Measurements from ENCODE around the gene SPACA4. TPM values are rescaled to one million over a fixed set of nuclear protein-coding genes. Genes with fewer than 3 reads are reported as not detected.

Gene SPACA4
- total and polyA plus RNA-seq, 9 of the 15 experiments (the other 6 are each of a cell fraction or from before 2014, with no cell fraction given): not detected

GRCh38 chr19:48635263-48635965 is 28.9 kb downstream of the SPACA4 start (continued):
- TF ChIP-seq CTCF (IDR thresholded peaks at IDR 0.05 in 2 of 3, conservative IDR thresholded peaks at IDR 0.05 in 1 of 3; ENCODE audit: insufficient read depth in 2 of 3, low read depth in 1 of 3, low read length in 3 of 3): 0 out of 6 replicates have a peak, but pooled peaks of 1 of the 3 experiments have one; percentile 7
- no peak for TF ChIP-seq TARDBP (IDR thresholded peaks at IDR 0.05)

GRCh38 chr19:48635966-48636858 is 29.7 kb downstream of the SPACA4 start:
- POLR2A ChIA-PET: interaction anchor here (0.6 to 1.9 kb wide), 5 partner anchors 11 to 141 kb away, joined by 3 to 9 read pairs (median 3); partner anchors contain the start of genes RPL18 and SPHK2
- no peaks in the 10 kb centered on the region for H3K9me3 ChIP-seq (replicated peaks; ENCODE audit: control insufficient read depth, insufficient read depth, low read depth, low read length)
- no peak for FAIRE-seq
- H2AFZ ChIP-seq (ENCODE audit: low read depth, low read length): 0 out of 2 replicates have a peak overlapping the region, but pooled peaks have one; percentile 56
- BruUV-seq (replicated peaks): no TSS peak
- in situ Hi-C loops (cut with MboI) (no loop called here), intact Hi-C loops (cut with micrococcal nuclease) (no loop called here)
- H3K36me3 ChIP-seq (ENCODE audit: control insufficient read depth, insufficient read depth, low read length): no peaks in the 10 kb centered on the region; the same call in 2 of the 3 replicates
- WGBS (ENCODE audit: insufficient coverage, low coverage, missing lambda C conversion rate): 3% methylated on average over 25 of the region's 35 CpGs
- H3K9me1 ChIP-seq (ENCODE audit: control insufficient read depth, insufficient read depth, low read length): peaks cover 4% of the 10 kb centered on the region
- H3K4me1 ChIP-seq (replicated peaks in 1 of 2; ENCODE audit: control insufficient read depth in 2 of 2, insufficient read depth in 2 of 2, low read length in 2 of 2): peaks cover 47 to 77% of the 10 kb centered on the region in 2 experiments
- peak overlapping the region; percentile 100 for H3K4me2 ChIP-seq (ENCODE audit: insufficient read depth, low read length)
- H3K79me2 ChIP-seq (ENCODE audit: control insufficient read depth, insufficient read depth, low read length): peaks cover 27% of the 10 kb centered on the region; the same call in 2 of the 3 replicates
- no peak for DNase-seq (ENCODE audit: extremely low read depth in 1 of 4, low spot score in 3 of 4)
- H4K20me1 ChIP-seq (replicated peaks; ENCODE audit: control insufficient read depth, insufficient read depth, low read length): 0 out of 2 replicates have a peak, but pooled peaks cover 4% of the 10 kb centered on the region
- CTCF ChIA-PET (ENCODE audit: low intra/inter-chr PET ratio): no interaction called here
- peak overlapping the region; percentile 56; the same call in 1 of the 3 replicates for H3K27ac ChIP-seq (ENCODE audit: extremely low read depth, low read depth, low read length)
- ATAC-seq: no peak
- peak overlapping the region; percentile 51 for H3K4me3 ChIP-seq
- no peaks in the 10 kb centered on the region for H3K27me3 ChIP-seq (ENCODE audit: control insufficient read depth in 2 of 2, insufficient read depth in 2 of 2, low read length in 2 of 2)
- H3K9ac ChIP-seq (ENCODE audit: insufficient read depth in 1 of 2, low read depth in 2 of 2, low read length in 2 of 2): peak overlapping the region; percentile 56 to 90; a peak in 3 of 4 replicates
- no peak for TF ChIP-seq E2F4 (CRISPR knock-in tag; IDR thresholded peaks at IDR 0.05; ENCODE audit: low read depth)
- no peak for TF ChIP-seq TEAD2 (tag; IDR thresholded peaks at IDR 0.05)
- TF ChIP-seq SMARCA5 (IDR thresholded peaks at IDR 0.05): 0 out of 2 replicates have a peak, but pooled peaks have one; percentile 45
- TF ChIP-seq CREB1 (IDR thresholded peaks at IDR 0.05): no peak
- no peak for TF ChIP-seq CREB1 (CRISPR knock-in tag; IDR thresholded peaks at IDR 0.05)
